Ureter (tissue), 1 donor: ENCODE data around the gene HDAC7. TPM values are rescaled to one million over a fixed set of nuclear protein-coding genes. Genes with fewer than 3 reads are reported as not detected.
"Not testable (repeated sequence)": the region's sequence is repeated elsewhere in the genome, so short reads cannot be mapped to it uniquely, and the experiment has no call there.

ENCODE experiments used
- DNase-seq: peaks from one replicate; pipeline ENCODE4 v3.0.0-alpha.2; 2020; ENCODE audit warnings: low spot score
- total RNA-seq: library from RNA; stranded (reverse); gene quantifications from one replicate; pipeline ENCODE4 v1.2.4, GENCODE V29; 2023
- donor health status: DM: yes; HTN: yes; CAD: no.

The HDAC7 gene
- total RNA-seq, 1 donor from 2014 or later = 144 TPM

- peak; percentile 93 for DNase-seq
These were observed 6.7 kb downstream of the HDAC7 start for GRCh38 chr12:47812797-47813510.

- peak; percentile 73 for DNase-seq
These were observed 7.9 kb downstream of the HDAC7 start for GRCh38 chr12:47811581-47812484.

- DNase-seq = no peak
These were observed 8.7 kb downstream of the HDAC7 start for GRCh38 chr12:47811072-47811396.

GRCh38 chr12:47809518-47809917, 10.2 kb downstream of the HDAC7 start:
- not testable (repeated sequence) for DNase-seq

- no peak for DNase-seq
These were observed 10.9 kb downstream of the HDAC7 start for GRCh38 chr12:47808574-47809365.

- no peak for DNase-seq
These were observed 11.7 kb downstream of the HDAC7 start for GRCh38 chr12:47808050-47808449.

GRCh38 chr12:47807338-47807737, 12.4 kb downstream of the HDAC7 start:
- no peak for DNase-seq

GRCh38 chr12:47805417-47805816, 14.3 kb downstream of the HDAC7 start:
- DNase-seq = no peak

- no peak for DNase-seq
These were observed 15.5 kb downstream of the HDAC7 start for GRCh38 chr12:47804171-47804570.

GRCh38 chr12:47803191-47803875, 16.4 kb downstream of the HDAC7 start:
- DNase-seq = no peak

- no peak for DNase-seq
These were observed 17.4 kb downstream of the HDAC7 start for GRCh38 chr12:47802312-47802711.

- no peak for DNase-seq
These were observed 17.8 kb downstream of the HDAC7 start for GRCh38 chr12:47801904-47802246.

GRCh38 chr12:47801170-47801903, 18.4 kb downstream of the HDAC7 start:
- DNase-seq = no peak

- DNase-seq = no peak
These were observed 19.1 kb downstream of the HDAC7 start for GRCh38 chr12:47800582-47800981.

- DNase-seq = no peak
These were observed 20.2 kb downstream of the HDAC7 start for GRCh38 chr12:47799357-47799955.

GRCh38 chr12:47798382-47798948, 21.2 kb downstream of the HDAC7 start:
- DNase-seq = no peak

GRCh38 chr12:47797441-47797840, 22.3 kb downstream of the HDAC7 start:
- no peak for DNase-seq

- DNase-seq = no peak
These were observed 23.8 kb downstream of the HDAC7 start for GRCh38 chr12:47795814-47796411.

- no peak for DNase-seq
These were observed 24.4 kb downstream of the HDAC7 start for GRCh38 chr12:47795121-47795813.
